K562 (cell line): ENCODE measurements around the gene SRP9. TPM values are rescaled to one million over a fixed set of nuclear protein-coding genes. Genes with fewer than 3 reads are reported as not detected.

Experiments
- ARID2 ChIP-seq: fragments of 450-650 bp; IDR thresholded peaks from 2 replicates; pipeline ENCODE4 v1.6.1; 2017; ENCODE audit warnings: antibody characterized with exemption, mild to moderate bottlenecking
- ATF4 ChIP-seq: fragments of 450-650 bp; formaldehyde crosslinking; IDR thresholded peaks from 2 replicates; pipeline ENCODE4 v1.4.0; 2022; ENCODE audit warnings: mild to moderate bottlenecking, moderate library complexity
- BRF1 ChIP-seq: IDR thresholded peaks from 3 replicates; pipeline ENCODE4 v1.6.1; 2011; ENCODE audit warnings: borderline replicate concordance, mild to moderate bottlenecking; ENCODE audit not compliant: insufficient read length; ENCODE audit errors: extremely low read depth
- CBX3 ChIP-seq, 2 experiments: IDR thresholded peaks; 1 replicate in 1 of 2; 2 replicates in 1 of 2; pipeline ENCODE4 v1.6.1; 2012; ENCODE audit warnings: inconsistent platforms in 2 of 2, low read length in 2 of 2, borderline replicate concordance in 1 of 2, control low read depth in 1 of 2
- ERF ChIP-seq: fragments of 450-650 bp; formaldehyde crosslinking; IDR thresholded peaks from 2 replicates; pipeline ENCODE4 v1.4.0; 2020; ENCODE audit warnings: mild to moderate bottlenecking, mixed read lengths
- HES1 ChIP-seq: fragments of 450-650 bp; IDR thresholded peaks from 2 replicates; pipeline ENCODE4 v1.6.1; 2016; ENCODE audit warnings: low read depth, mild to moderate bottlenecking, moderate library complexity
- HNRNPL ChIP-seq: fragments of 200-400 bp; formaldehyde crosslinking; IDR thresholded peaks from 2 replicates; pipeline ENCODE4 v1.6.1; 2017; ENCODE audit warnings: low read depth, mild to moderate bottlenecking, low read length
- ILK ChIP-seq: fragments of 450-650 bp; IDR thresholded peaks from 2 replicates; pipeline ENCODE4 v1.6.1; 2016; ENCODE audit warnings: missing genetic modification characterization, low read depth, mild to moderate bottlenecking, missing compliant biosample characterization, moderate library complexity, borderline replicate concordance
- MAFK ChIP-seq: IDR thresholded peaks from 2 replicates; pipeline ENCODE4 v1.6.1; 2011; ENCODE audit warnings: low read length, improper control_type of control experiment
- RNF2 ChIP-seq: sonication (generic); IDR thresholded peaks from 2 replicates; pipeline ENCODE4 v1.6.1; 2016
- SP1 ChIP-seq: sonication (generic); formaldehyde crosslinking; IDR thresholded peaks from 2 replicates; pipeline ENCODE4 v1.8.1; 2022; ENCODE audit warnings: mild to moderate bottlenecking, missing genetic modification reagents
- SP2 ChIP-seq: IDR thresholded peaks from 2 replicates; pipeline ENCODE4 v1.6.1; 2011; ENCODE audit warnings: mild to moderate bottlenecking, low read depth, low read length, moderate library complexity; ENCODE audit not compliant: poor library complexity, severe bottlenecking; ENCODE audit errors: extremely low read depth
- SREBF1 ChIP-seq: fragments of 150-350 bp; IDR thresholded peaks from 2 replicates; pipeline ENCODE4 v1.6.1; 2014; ENCODE audit warnings: antibody characterized with exemption, low read depth, low read length, borderline replicate concordance
- SRSF1 ChIP-seq: fragments of 200-400 bp; formaldehyde crosslinking; IDR thresholded peaks from 2 replicates; pipeline ENCODE4 v1.6.1; 2017; ENCODE audit warnings: mild to moderate bottlenecking, low read depth, low read length, moderate library complexity
- TCF7L2 ChIP-seq: fragments of 150-350 bp; IDR thresholded peaks from 2 replicates; pipeline ENCODE4 v1.6.1; 2016; ENCODE audit warnings: low read depth, mild to moderate bottlenecking, low read length, moderate library complexity
- THRB ChIP-seq: fragments of 450-650 bp; formaldehyde crosslinking; conservative IDR thresholded peaks from 2 replicates; pipeline ENCODE4 v1.4.0; 2022; ENCODE audit warnings: mild to moderate bottlenecking, missing genetic modification characterization
- ZKSCAN3 ChIP-seq: fragments of 250-450 bp; sonication (Bioruptor Pico); IDR thresholded peaks from 2 replicates; pipeline ENCODE4 v1.4.0; 2020
- ZNF124 ChIP-seq: sonication (generic); formaldehyde crosslinking; IDR thresholded peaks from 2 replicates; pipeline ENCODE4 v1.8.1; 2022; ENCODE audit warnings: missing genetic modification reagents
- ZNF583 ChIP-seq: fragments of 250-450 bp; sonication (Bioruptor Pico); IDR thresholded peaks from 2 replicates; pipeline ENCODE4 v1.4.0; 2020
- ZNF592 ChIP-seq: fragments of 450-650 bp; IDR thresholded peaks from 2 replicates; pipeline ENCODE4 v1.6.1; 2017; ENCODE audit warnings: antibody characterized with exemption, mild to moderate bottlenecking
- ZNF766 ChIP-seq: fragments of 200-800 bp; sonication (Bioruptor generic); conservative IDR thresholded peaks from 2 replicates; pipeline ENCODE4 v1.6.1; 2016; ENCODE audit warnings: missing genetic modification characterization, missing compliant biosample characterization
- polyA plus RNA-seq, 8 experiments: library from polyadenylated mRNA; depleted of rRNA in 4 of 8; stranded (reverse) in 5 of 8; unstranded in 3 of 8; fragments of >200 nt; fragmentation: Nextera tagmentation in 2 of 8; fragmentation: Illumina TruSeq in 1 of 8; extraction: Ambion mirVana in 2 of 8; extraction: Trizol in 1 of 8; gene quantifications; 2 replicates each; pipeline versions ENCODE4 v1.2.1 to v1.2.3, GENCODE V29; 2011 to 2014; ENCODE audit warnings: inconsistent platforms in 1 of 8, missing spikeins in 1 of 8
- total RNA-seq, 7 experiments: library from RNA; depleted of rRNA in 6 of 7; stranded (reverse); fragments of >200 nt in 6 of 7; fragmentation: Illumina TruSeq in 2 of 7; extraction: Trizol in 2 of 7; gene quantifications; 2 replicates each; pipeline versions ENCODE4 v1.2.1 to v1.2.3, GENCODE V29; 2011 to 2021; ENCODE audit warnings: low replicate concordance in 1 of 7
- TF ChIP-seq, protein P1 (sequence below): fragments of 450-650 bp; IDR thresholded peaks from 2 replicates; pipeline ENCODE4 v1.6.1; 2016; ENCODE audit warnings: antibody characterized with exemption

The SRP9 gene
- total and polyA plus RNA-seq, 9 of the 15 experiments (the other 6 are each of a cell fraction or from before 2014, with no cell fraction given) = 273 to 1,892 (median 668) TPM

GRCh38 chr1:225777058-225777582 is 506 bp upstream of the SRP9 start (continued):
- TF ChIP-seq ATF4 (CRISPR knock-in tag) (0 out of 2 replicates have a peak, but pooled peaks have one; percentile 15), ZNF766 (no peak), ZKSCAN3 (CRISPR knock-in tag) (no peak), HNRNPL (no peak), SP1 (CRISPR knock-in tag) (no peak), SP2 (no peak), HES1 (no peak), ILK (tag) (no peak), TCF7L2 (no peak), ZNF583 (CRISPR knock-in tag) (no peak), SRSF1 (no peak), BRF1 (no peak), ERF (CRISPR knock-in tag) (no peak), CBX3 (IDR thresholded peaks at IDR 0.05; ENCODE audit: borderline replicate concordance in 1 of 2, low read length in 2 of 2) (no peak), ZNF592 (0 out of 2 replicates have a peak, but pooled peaks have one; percentile 43), ZNF124 (CRISPR knock-in tag) (no peak), ARID2 (no peak), MAFK (no peak), THRB (CRISPR knock-in tag) (no peak), RNF2 (no peak), SREBF1 (no peak)
- TF ChIP-seq, protein P1, sequence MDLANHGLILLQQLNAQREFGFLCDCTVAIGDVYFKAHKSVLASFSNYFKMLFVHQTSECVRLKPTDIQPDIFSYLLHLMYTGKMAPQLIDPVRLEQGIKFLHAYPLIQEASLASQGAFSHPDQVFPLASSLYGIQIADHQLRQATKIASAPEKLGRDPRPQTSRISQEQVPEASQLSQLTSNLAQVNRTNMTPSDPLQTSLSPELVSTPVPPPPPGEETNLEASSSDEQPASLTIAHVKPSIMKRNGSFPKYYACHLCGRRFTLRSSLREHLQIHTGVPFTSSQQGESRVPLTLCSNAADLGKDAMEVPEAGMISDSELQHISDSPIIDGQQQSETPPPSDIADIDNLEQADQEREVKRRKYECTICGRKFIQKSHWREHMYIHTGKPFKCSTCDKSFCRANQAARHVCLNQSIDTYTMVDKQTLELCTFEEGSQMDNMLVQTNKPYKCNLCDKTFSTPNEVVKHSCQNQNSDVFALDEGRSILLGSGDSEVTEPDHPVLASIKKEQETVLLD = no peak
